Measurements from ENCODE around the gene GRIK4.

DNA sequence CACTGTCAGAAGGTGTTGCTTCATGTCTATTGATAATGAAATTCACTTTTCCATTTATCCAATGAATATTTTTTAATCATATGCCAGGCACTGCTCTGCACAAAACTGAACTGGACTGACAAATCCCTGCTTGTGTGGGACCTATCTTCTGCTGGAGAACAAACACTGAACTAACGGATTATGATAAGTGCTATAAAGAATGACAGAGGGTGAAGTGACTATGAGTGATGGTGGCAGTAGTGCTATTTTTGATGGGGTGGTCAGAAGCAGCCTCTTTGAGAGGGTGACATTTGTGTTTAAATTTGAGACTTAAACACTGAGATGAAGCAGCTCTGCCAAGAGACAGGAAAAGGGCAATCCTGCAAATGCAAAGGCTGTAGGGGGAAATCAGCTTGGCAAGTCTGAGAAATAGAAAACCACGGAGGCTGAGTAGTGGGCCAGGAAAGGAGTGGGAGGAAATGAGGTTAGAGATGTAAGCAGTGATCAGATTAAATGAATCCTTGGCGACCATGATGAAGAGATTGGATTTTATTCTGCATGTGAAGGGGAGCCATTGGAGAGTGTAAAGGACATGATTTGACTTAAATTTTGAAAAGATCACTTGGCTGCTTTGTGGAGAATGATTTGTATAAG, 518.4 kb downstream of the GRIK4 start:
- TF ChIP-seq, protein P1, sequence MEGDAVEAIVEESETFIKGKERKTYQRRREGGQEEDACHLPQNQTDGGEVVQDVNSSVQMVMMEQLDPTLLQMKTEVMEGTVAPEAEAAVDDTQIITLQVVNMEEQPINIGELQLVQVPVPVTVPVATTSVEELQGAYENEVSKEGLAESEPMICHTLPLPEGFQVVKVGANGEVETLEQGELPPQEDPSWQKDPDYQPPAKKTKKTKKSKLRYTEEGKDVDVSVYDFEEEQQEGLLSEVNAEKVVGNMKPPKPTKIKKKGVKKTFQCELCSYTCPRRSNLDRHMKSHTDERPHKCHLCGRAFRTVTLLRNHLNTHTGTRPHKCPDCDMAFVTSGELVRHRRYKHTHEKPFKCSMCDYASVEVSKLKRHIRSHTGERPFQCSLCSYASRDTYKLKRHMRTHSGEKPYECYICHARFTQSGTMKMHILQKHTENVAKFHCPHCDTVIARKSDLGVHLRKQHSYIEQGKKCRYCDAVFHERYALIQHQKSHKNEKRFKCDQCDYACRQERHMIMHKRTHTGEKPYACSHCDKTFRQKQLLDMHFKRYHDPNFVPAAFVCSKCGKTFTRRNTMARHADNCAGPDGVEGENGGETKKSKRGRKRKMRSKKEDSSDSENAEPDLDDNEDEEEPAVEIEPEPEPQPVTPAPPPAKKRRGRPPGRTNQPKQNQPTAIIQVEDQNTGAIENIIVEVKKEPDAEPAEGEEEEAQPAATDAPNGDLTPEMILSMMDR (conservative IDR thresholded peaks at IDR 0.05; ENCODE audit: low read depth, low read length), result no peak
- no peak for TF ChIP-seq EZH2phosphoT487 (IDR thresholded peaks at IDR 0.05; ENCODE audit: borderline replicate concordance, low read length)
- no peak for TF ChIP-seq EZH2 (IDR thresholded peaks at IDR 0.05; ENCODE audit: low read length, unreplicated experiment)

All from PC-3 (cell line).